SU-DHL-6 (cell line): Measurements from ENCODE around the gene CRADD.

Experiments used
- EZH2phosphoT487 ChIP-seq: fragments of 200-600 bp; sonication (generic), shearing (Covaris generic); conservative IDR thresholded peaks from 2 replicates; pipeline ENCODE4 v1.6.1; 2018; ENCODE audit warnings: mild to moderate bottlenecking, antibody characterized with exemption, low read length, moderate library complexity, mixed read lengths
- TF ChIP-seq, protein P1 (sequence below): fragments of 200-600 bp; sonication (generic); IDR thresholded peaks from one replicate; pipeline ENCODE4 v1.5.1; 2017; ENCODE audit warnings: antibody characterized with exemption, mild to moderate bottlenecking, low read length, moderate library complexity; ENCODE audit not compliant: insufficient read depth, poor library complexity, severe bottlenecking

DNA sequence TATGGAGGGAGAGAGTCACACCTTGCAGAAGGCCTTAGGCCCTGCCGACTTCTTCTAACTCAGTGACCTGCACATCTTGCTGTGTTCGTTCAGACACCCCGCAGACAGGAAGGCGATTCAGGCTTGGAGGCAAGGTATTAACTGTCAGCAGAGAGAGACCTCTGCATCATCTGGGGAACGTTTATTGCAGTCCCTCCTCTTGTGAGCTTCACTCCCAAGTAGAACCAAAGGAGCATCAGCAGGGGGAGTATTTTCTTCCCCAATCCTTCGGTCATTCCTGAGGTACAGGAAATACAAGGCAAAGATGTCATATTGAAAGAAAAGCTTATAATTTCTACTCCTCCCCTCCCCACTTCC lies 217.9 kb downstream of the CRADD start:
- TF ChIP-seq EZH2phosphoT487, result no peak
- TF ChIP-seq, protein P1, sequence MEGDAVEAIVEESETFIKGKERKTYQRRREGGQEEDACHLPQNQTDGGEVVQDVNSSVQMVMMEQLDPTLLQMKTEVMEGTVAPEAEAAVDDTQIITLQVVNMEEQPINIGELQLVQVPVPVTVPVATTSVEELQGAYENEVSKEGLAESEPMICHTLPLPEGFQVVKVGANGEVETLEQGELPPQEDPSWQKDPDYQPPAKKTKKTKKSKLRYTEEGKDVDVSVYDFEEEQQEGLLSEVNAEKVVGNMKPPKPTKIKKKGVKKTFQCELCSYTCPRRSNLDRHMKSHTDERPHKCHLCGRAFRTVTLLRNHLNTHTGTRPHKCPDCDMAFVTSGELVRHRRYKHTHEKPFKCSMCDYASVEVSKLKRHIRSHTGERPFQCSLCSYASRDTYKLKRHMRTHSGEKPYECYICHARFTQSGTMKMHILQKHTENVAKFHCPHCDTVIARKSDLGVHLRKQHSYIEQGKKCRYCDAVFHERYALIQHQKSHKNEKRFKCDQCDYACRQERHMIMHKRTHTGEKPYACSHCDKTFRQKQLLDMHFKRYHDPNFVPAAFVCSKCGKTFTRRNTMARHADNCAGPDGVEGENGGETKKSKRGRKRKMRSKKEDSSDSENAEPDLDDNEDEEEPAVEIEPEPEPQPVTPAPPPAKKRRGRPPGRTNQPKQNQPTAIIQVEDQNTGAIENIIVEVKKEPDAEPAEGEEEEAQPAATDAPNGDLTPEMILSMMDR, result no peak
